22Rv1 (cell line): ENCODE data around the gene RGS6.

Experiments used
- ZFX ChIP-seq: fragments of 450-650 bp; IDR thresholded peaks from 2 replicates; pipeline ENCODE4 v1.6.1; 2017; ENCODE audit warnings: antibody characterized with exemption, borderline replicate concordance
- TF ChIP-seq, protein P1 (sequence below): fragments of 450-650 bp; IDR thresholded peaks from 2 replicates; pipeline ENCODE4 v1.5.1; 2017; ENCODE audit warnings: mild to moderate bottlenecking

DNA sequence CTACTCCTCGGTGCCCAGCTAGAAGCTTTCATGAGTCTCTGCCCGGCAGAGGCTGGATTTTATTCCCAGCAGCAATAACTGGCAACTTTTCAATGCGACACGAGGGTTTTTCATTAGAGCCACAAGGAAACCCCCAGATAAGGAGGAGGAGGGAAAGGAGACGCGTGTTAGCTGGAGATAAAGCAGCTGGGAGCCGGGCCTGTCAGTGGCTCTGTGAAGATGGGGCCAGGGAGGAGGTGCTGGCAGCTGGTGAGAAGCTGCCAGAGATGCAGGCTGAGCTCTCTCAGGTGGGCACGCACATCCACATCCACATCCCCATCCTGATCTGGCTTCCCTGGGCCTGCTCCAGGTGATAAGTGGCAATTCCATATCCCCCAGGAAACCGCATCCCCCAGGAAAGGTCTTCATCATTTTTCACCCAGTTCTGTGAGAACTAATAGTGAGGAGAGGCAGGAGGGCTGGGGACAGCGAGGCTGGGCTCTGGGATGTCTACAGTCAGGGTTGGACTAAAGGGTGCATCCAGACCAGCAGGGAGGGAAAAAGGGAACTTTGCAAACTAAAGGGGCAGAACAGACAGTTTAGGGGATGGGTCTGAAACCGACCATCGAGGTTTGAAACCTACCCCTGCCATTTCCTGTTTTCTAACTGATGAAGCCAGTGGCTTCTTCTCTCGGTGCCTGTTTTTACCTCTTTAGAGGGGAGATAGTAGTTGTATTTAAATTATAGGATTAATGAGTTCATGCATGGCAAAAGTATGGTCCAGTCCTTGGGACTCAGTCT, 548.4 kb downstream of the RGS6 start:
- TF ChIP-seq, protein P1, sequence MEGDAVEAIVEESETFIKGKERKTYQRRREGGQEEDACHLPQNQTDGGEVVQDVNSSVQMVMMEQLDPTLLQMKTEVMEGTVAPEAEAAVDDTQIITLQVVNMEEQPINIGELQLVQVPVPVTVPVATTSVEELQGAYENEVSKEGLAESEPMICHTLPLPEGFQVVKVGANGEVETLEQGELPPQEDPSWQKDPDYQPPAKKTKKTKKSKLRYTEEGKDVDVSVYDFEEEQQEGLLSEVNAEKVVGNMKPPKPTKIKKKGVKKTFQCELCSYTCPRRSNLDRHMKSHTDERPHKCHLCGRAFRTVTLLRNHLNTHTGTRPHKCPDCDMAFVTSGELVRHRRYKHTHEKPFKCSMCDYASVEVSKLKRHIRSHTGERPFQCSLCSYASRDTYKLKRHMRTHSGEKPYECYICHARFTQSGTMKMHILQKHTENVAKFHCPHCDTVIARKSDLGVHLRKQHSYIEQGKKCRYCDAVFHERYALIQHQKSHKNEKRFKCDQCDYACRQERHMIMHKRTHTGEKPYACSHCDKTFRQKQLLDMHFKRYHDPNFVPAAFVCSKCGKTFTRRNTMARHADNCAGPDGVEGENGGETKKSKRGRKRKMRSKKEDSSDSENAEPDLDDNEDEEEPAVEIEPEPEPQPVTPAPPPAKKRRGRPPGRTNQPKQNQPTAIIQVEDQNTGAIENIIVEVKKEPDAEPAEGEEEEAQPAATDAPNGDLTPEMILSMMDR, result no peak
- no peak for TF ChIP-seq ZFX
